ENCODE results near the gene ZNF587B. TPM values are rescaled to one million over a fixed set of nuclear protein-coding genes. Genes with fewer than 3 reads are reported as not detected.
"Not testable (repeated sequence)": the region's sequence is repeated elsewhere in the genome, so short reads cannot be mapped to it uniquely, and the experiment has no call there.

The ZNF587B gene
- total and polyA plus RNA-seq, 2 donors (not counting 1 experiment from before 2014, with no cell fraction given), result 6.5 to 12.4 TPM

DNA sequence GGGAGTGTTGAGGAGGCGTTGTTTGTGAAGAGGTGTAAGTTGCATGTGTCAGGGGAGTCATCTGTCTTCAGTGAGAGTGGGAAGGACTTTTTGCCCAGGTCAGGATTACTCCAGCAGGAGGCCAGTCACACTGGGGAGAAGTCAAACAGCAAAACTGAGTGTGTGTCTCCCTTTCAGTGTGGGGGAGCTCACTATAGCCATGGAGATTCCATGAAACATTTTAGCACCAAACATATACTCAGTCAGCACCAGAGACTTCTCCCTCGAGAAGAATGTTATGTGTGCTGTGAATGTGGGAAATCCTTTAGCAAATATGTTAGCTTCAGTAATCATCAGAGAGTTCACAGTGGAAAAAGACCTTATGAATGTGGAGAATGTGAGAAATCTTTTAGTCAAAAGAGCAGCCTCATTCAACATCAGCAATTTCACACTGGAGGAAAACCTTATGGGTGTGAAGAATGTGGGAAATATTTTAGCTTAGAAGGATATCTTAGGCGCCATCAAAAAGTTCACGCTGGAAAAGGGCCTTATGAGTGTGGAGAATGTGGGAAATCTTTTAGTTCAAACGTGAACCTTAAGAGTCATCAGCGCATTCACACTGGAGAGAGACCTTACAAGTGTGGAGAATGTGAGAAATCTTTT is 11.1 kb downstream of the ZNF587B start:
- no peak overlapping the region for H3K27ac ChIP-seq (ENCODE audit: insufficient read depth, low read length)
- no peak overlapping the region for H3K4me3 ChIP-seq (replicated peaks in 1 of 4; ENCODE audit: control extremely low read depth in 1 of 4, insufficient read depth in 1 of 4, low read depth in 3 of 4, low read length in 4 of 4)
- H3K27me3 ChIP-seq (ENCODE audit: control insufficient read depth, insufficient read depth, low read length), result no peaks in the 10 kb centered on the region
- H4K20me1 ChIP-seq (ENCODE audit: control insufficient read depth, extremely low read depth, insufficient read depth, low read length), result no peaks in the 10 kb centered on the region
- H3K36me3 ChIP-seq (ENCODE audit: control insufficient read depth, insufficient read depth, low read length), result peaks cover 6% of the 10 kb centered on the region
- no peak for TF ChIP-seq EZH2 (IDR thresholded peaks at IDR 0.05; ENCODE audit: low read length, missing control alignments)
- TF ChIP-seq, protein P1, sequence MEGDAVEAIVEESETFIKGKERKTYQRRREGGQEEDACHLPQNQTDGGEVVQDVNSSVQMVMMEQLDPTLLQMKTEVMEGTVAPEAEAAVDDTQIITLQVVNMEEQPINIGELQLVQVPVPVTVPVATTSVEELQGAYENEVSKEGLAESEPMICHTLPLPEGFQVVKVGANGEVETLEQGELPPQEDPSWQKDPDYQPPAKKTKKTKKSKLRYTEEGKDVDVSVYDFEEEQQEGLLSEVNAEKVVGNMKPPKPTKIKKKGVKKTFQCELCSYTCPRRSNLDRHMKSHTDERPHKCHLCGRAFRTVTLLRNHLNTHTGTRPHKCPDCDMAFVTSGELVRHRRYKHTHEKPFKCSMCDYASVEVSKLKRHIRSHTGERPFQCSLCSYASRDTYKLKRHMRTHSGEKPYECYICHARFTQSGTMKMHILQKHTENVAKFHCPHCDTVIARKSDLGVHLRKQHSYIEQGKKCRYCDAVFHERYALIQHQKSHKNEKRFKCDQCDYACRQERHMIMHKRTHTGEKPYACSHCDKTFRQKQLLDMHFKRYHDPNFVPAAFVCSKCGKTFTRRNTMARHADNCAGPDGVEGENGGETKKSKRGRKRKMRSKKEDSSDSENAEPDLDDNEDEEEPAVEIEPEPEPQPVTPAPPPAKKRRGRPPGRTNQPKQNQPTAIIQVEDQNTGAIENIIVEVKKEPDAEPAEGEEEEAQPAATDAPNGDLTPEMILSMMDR (conservative IDR thresholded peaks at IDR 0.05 in 1 of 2, IDR thresholded peaks at IDR 0.05 in 1 of 2; ENCODE audit: low read depth in 1 of 2, low read length in 2 of 2), result no peak
- H3K79me2 ChIP-seq (ENCODE audit: control insufficient read depth, insufficient read depth, low read length), result peaks cover 24% of the 10 kb centered on the region
- no peaks in the 10 kb centered on the region for H3K4me1 ChIP-seq (ENCODE audit: control insufficient read depth, extremely low read depth, insufficient read depth, low read length)
- no peak overlapping the region for H3K4me2 ChIP-seq (ENCODE audit: extremely low read depth, insufficient read depth, low read length)
- DNase-seq (ENCODE audit: low read depth in 2 of 2), result no peak
- H2AFZ ChIP-seq (ENCODE audit: low read length), result no peak overlapping the region
- H3K9ac ChIP-seq (ENCODE audit: insufficient read depth, low read length), result no peak overlapping the region
- H3K9me3 ChIP-seq (ENCODE audit: control insufficient read depth, insufficient read depth, low read depth, low read length), result no peaks in the 10 kb centered on the region

DNA sequence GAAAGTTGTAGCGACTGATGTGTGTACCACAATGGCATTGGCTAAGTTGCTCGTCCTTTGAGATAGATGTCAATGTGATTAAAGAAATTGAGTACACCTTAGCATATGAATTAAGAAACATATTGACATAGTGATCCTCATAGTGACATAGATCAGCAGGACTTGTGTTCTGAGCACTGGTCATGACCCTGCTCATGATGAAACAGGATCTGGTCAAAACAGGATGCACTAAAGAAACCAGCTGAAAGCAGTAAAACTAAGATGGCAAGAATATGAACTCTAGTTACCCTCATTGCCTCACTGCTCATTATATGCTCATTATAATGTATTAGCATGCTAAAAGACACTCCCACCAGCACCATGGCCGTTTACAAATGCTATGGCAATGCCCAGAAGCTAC is 17.1 kb downstream of the ZNF587B start:
- not testable (repeated sequence) for H3K9ac ChIP-seq (ENCODE audit: insufficient read depth, low read length); H3K4me1 ChIP-seq (ENCODE audit: control insufficient read depth, extremely low read depth, insufficient read depth, low read length); H3K9me3 ChIP-seq (ENCODE audit: control insufficient read depth, insufficient read depth, low read depth, low read length); DNase-seq (ENCODE audit: low read depth in 2 of 2); H3K4me2 ChIP-seq (ENCODE audit: extremely low read depth, insufficient read depth, low read length); H2AFZ ChIP-seq (ENCODE audit: low read length); H3K36me3 ChIP-seq (ENCODE audit: control insufficient read depth, insufficient read depth, low read length); H3K4me3 ChIP-seq (replicated peaks in 1 of 4; ENCODE audit: control extremely low read depth in 1 of 4, insufficient read depth in 1 of 4, low read depth in 3 of 4, low read length in 4 of 4); H3K27me3 ChIP-seq (ENCODE audit: control insufficient read depth, insufficient read depth, low read length); H4K20me1 ChIP-seq (ENCODE audit: control insufficient read depth, extremely low read depth, insufficient read depth, low read length); H3K27ac ChIP-seq (ENCODE audit: insufficient read depth, low read length)
- H3K79me2 ChIP-seq (ENCODE audit: control insufficient read depth, insufficient read depth, low read length), result peaks cover 31% of the 10 kb centered on the region

DNA sequence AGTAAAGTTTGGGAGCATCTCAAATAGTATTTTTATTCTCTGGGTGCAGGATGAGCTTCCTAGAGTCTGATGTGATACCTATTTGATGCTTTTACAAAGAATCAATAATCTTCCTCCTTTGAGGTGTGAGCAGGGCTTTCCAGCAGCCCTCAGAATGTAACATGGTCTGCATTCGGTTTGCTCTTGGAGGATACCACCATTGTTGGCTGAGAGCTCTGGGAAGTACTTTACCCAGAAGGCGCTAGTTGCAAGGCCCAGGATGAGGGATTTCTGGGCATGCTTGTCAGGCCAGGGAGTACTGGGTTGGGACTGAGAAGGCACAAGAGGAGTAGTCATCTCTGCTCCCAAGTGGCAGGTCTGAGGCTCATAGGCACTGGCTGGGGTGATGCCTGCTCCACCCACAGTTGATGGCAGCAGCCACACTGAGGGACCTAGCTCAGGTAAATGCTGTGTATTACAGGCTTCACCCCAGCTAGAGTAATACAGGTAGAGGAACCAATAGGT is 19.1 kb downstream of the ZNF587B start:
- not testable (repeated sequence) for DNase-seq (ENCODE audit: low read depth in 2 of 2); H2AFZ ChIP-seq (ENCODE audit: low read length)
- H3K4me3 ChIP-seq (replicated peaks in 1 of 4; ENCODE audit: control extremely low read depth in 1 of 4, insufficient read depth in 1 of 4, low read depth in 3 of 4, low read length in 4 of 4), result peak overlapping the region in 2 of 4 experiments; percentile 71 to 85

DNA sequence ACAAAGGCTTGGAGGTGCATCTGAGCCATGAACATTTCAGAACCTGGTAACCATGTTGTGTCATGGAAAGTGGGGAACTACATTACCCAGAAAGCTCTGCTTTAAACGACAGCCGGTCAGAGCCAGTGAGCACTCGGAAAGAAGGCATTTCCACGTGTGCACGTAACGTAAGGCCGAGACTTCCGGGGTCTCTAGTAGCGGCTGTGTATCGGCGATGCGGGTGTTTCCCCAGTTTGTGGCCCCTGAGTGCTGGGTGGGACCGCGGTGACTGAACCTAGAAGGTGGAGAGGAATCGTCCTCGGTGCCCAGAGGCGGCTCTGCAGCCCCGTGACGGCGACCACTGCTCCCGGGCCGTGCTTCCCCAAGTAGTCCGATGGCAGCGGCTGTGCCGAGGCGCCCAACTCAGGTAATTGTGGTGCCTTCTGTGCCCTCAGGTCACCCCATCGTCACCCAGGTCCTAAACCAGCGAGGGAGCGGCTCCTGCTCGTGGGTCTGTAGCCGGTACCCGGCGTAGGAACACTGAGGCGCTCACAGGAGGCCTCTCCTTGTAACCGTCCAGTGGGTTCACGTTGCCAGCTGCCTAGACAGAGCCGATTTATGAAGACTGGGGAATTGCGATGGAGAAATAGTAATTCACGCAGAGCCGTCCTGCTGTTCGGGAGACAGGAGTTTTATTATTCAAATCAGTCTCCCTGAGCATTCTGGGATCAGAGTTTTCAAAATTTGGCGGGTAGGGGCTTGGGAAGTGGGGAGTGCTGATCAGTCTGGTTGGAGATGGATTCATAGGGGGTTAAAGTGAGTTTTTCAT is 19.8 kb downstream of the ZNF587B start, which contains the start of gene ZNF587:
TSS of gene ZNF587 (plus strand) at position 194 of the 808 bp plus-strand sequence. CDS start at position 374, 180 bp downstream.
- H3K4me3 ChIP-seq (replicated peaks in 1 of 4; ENCODE audit: control extremely low read depth in 1 of 4, insufficient read depth in 1 of 4, low read depth in 3 of 4, low read length in 4 of 4), result peak within 1 kb of the TSS; percentile 71 to 86 (median 82)
- peak within 1 kb of the TSS; percentile 95 for H3K4me2 ChIP-seq (ENCODE audit: extremely low read depth, insufficient read depth, low read length)
- H3K4me1 ChIP-seq (ENCODE audit: control insufficient read depth, extremely low read depth, insufficient read depth, low read length); H3K9me3 ChIP-seq (ENCODE audit: control insufficient read depth, insufficient read depth, low read depth, low read length); H4K20me1 ChIP-seq (ENCODE audit: control insufficient read depth, extremely low read depth, insufficient read depth, low read length); H3K27me3 ChIP-seq (ENCODE audit: control insufficient read depth, insufficient read depth, low read length); H3K36me3 ChIP-seq (ENCODE audit: control insufficient read depth, insufficient read depth, low read length): not testable (repeated sequence)
- H3K27ac ChIP-seq (ENCODE audit: insufficient read depth, low read length), result peak within 1 kb of the TSS; percentile 84
- peaks cover 35% of the 10 kb centered on the region for H3K79me2 ChIP-seq (ENCODE audit: control insufficient read depth, insufficient read depth, low read length)
- peak within 1 kb of the TSS; percentile 20 for H2AFZ ChIP-seq (ENCODE audit: low read length)
- H3K9ac ChIP-seq (ENCODE audit: insufficient read depth, low read length), result peak within 1 kb of the TSS; percentile 81
- peak; percentile 82 to 86 for DNase-seq (ENCODE audit: low read depth in 2 of 2)

More for the DNA sequence above, 19.1 kb downstream of the ZNF587B start:
- peaks cover 38% of the 10 kb centered on the region for H3K79me2 ChIP-seq (ENCODE audit: control insufficient read depth, insufficient read depth, low read length)
- not testable (repeated sequence) for H3K4me2 ChIP-seq (ENCODE audit: extremely low read depth, insufficient read depth, low read length); H3K9me3 ChIP-seq (ENCODE audit: control insufficient read depth, insufficient read depth, low read depth, low read length); H4K20me1 ChIP-seq (ENCODE audit: control insufficient read depth, extremely low read depth, insufficient read depth, low read length); H3K36me3 ChIP-seq (ENCODE audit: control insufficient read depth, insufficient read depth, low read length); H3K9ac ChIP-seq (ENCODE audit: insufficient read depth, low read length); H3K4me1 ChIP-seq (ENCODE audit: control insufficient read depth, extremely low read depth, insufficient read depth, low read length); H3K27me3 ChIP-seq (ENCODE audit: control insufficient read depth, insufficient read depth, low read length); H3K27ac ChIP-seq (ENCODE audit: insufficient read depth, low read length)
